ENCODE data around the gene ZBTB7A.

The ZBTB7A gene

DNA sequence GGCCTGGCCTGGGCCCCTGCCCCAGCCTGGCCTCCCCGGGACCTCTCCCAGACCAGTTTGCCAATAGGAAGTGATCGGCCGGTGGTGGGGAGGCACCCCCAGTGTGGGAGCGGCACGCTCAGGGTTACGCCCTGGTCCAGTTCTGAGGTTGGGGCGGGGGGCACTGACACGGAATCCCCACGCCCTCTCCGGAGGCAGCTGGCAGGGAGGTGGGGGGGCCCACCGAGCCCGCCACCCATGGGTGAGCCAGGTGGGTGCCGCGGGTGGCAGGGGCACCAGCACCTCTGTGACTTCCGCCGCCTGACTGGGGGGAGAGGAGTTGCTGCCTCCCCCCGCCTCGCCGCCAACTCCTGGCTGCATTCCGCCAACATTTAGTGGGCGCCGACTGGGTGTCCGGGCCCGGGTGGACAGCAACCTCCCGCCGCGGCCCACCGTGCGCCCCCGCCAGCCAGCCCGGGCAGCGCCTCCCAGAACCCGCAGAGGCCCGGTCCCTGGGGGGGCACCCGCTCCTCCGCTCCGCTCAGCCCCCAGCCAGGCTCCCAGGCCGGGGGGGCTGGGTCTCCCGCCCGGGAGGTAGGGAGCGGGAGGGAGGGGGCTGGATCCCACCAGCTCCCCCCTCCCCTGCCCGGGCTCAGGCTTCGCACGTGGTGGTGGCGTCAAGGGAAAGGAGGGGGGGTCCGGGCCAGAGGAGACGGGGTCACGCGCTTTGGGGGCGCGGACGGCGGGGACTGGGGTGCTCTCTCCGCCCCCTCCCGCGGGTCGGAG, 2.0 kb downstream of the ZBTB7A start:
- Mint-ChIP-seq H3K4me3 (peak overlapping the region; percentile 84 to 86), H3K27me3 (no peaks in the 10 kb centered on the region), H3K4me1 (peaks cover 58% of the 10 kb centered on the region), H3K27ac (peak overlapping the region; percentile 88 to 90), H3K9me3 (no peaks in the 10 kb centered on the region)
- DNase-seq (peak in 1 of 2 donors; percentile 57), ATAC-seq (peak; percentile 1)

DNA sequence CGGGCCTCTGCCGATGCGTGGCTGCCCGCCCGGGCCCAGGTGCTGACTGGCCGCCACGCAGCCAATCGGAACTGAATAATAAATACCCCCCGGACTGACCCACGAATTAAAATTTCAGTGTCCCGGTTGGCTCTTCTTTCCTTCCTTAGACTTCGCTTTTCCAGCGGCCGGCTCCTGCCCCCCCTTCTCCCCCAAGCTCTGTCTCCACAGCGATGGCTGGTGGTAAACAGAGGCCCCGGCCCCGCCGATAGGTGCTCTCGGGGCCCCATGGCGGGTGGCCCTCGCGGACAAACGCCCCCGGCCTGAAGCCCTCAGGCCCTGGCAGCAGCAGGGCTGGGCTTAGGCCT, 2.6 kb downstream of the ZBTB7A start:
- Mint-ChIP-seq H3K9me3 (no peaks in the 10 kb centered on the region), H3K4me1 (peaks cover 58% of the 10 kb centered on the region), H3K4me3 (peak overlapping the region; percentile 84 to 86), H3K27ac (peak overlapping the region; percentile 88 to 90), H3K27me3 (no peaks in the 10 kb centered on the region)
- DNase-seq (no peak), ATAC-seq (no peak)

GRCh38 chr19:4063369-4064148, 3.1 kb downstream of the ZBTB7A start:
- DNase-seq (no peak), ATAC-seq (no peak)
- peak overlapping the region; percentile 84 to 86 for H3K4me3 Mint-ChIP-seq
- H3K27ac Mint-ChIP-seq: peak overlapping the region; percentile 88 to 90
- H3K27me3 Mint-ChIP-seq: no peaks in the 10 kb centered on the region
- no peaks in the 10 kb centered on the region for H3K9me3 Mint-ChIP-seq
- peaks cover 58% of the 10 kb centered on the region for H3K4me1 Mint-ChIP-seq

GRCh38 chr19:4062419-4063368, 4.0 kb downstream of the ZBTB7A start:
- ATAC-seq (no peak), DNase-seq (no peak)
- Mint-ChIP-seq H3K4me3 (peak overlapping the region; percentile 84 to 86), H3K9me3 (no peaks in the 10 kb centered on the region), H3K4me1 (peaks cover 60% of the 10 kb centered on the region), H3K27me3 (no peaks in the 10 kb centered on the region), H3K27ac (peak overlapping the region in 1 of 2 donors; percentile 94)

GRCh38 chr19:4061683-4062418, 4.8 kb downstream of the ZBTB7A start:
- no peaks in the 10 kb centered on the region for H3K27me3 Mint-ChIP-seq

DNA sequence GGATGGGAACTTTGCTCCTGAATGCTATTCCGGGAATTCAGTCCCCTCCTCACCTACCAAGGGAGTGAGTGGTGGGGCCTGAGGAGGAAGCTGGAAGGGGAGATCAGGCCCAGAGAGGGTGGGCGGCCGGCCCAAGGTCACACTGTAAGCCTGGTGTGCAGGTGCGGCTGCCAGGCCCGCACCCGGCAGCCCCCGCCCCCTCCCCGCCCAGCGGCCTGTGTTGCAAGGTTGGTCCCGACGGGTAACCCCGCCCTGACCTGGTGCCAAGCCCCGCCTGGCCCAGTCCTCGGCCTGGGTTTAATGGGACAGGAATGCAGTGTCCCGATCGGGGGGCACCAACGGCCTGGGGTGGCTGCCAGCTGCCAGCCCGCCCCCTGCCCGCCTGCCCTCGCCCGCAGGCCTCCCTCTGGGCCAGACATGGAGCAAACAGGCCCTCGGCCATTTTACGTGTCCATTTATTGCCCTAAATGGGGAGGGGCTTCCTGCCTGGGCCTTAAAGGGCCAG, 5.5 kb downstream of the ZBTB7A start:
- Mint-ChIP-seq H3K4me1 (peaks cover 69% of the 10 kb centered on the region), H3K27me3 (no peaks in the 10 kb centered on the region), H3K27ac (peak overlapping the region in 1 of 2 donors; percentile 12), H3K9me3 (no peaks in the 10 kb centered on the region), H3K4me3 (peak overlapping the region; percentile 19 to 49)
- no peak for ATAC-seq
- no peak for DNase-seq

More at GRCh38 chr19:4061683-4062418, 4.8 kb downstream of the ZBTB7A start:
- peak overlapping the region; percentile 32 to 86 for H3K4me3 Mint-ChIP-seq
- no peaks in the 10 kb centered on the region for H3K9me3 Mint-ChIP-seq
- ATAC-seq: no peak
- peak overlapping the region in 1 of 2 donors; percentile 94 for H3K27ac Mint-ChIP-seq
- DNase-seq: no peak
- H3K4me1 Mint-ChIP-seq: peaks cover 68% of the 10 kb centered on the region

DNA sequence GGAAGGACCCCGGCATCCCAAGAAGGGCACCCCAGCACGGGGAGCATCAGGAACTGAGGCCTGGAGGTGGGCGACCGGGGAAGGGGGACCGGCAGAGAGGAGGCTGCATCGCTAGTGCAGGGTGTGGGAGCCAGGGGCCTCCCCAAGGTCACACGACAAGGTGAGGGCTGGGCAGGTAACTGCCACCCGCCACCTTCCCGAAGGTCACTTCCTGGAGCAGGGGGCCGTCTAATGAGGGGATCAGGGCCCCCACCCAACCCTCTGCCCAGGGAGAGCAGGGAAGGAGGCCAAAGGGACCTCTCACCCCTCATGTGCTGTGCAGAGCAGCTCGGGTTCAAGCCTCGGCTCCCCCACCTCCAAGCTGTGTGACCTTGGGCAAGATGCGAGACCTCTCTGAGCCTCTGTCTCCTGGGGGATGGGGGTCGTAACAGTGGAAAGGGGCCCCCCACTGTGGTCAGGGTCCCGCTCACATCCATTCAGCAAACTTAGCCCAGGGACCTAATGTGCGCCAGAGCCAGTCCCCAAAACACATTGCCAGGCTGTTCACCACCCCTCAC, 6.0 kb downstream of the ZBTB7A start:
- peak overlapping the region; percentile 81 to 95 for H3K27ac Mint-ChIP-seq
- peaks cover 75% of the 10 kb centered on the region for H3K4me1 Mint-ChIP-seq
- H3K27me3 Mint-ChIP-seq: no peaks in the 10 kb centered on the region
- peak overlapping the region; percentile 71 to 72 for H3K4me3 Mint-ChIP-seq
- DNase-seq (no peak), ATAC-seq (no peak)
- no peaks in the 10 kb centered on the region for H3K9me3 Mint-ChIP-seq

GRCh38 chr19:4059891-4060620, 6.6 kb downstream of the ZBTB7A start:
- DNase-seq (peak in 1 of 2 donors; percentile 55), ATAC-seq (peak; percentile 49)
- H3K9me3 Mint-ChIP-seq: no peaks in the 10 kb centered on the region
- H3K27me3 Mint-ChIP-seq: no peaks in the 10 kb centered on the region
- peak overlapping the region; percentile 81 to 95 for H3K27ac Mint-ChIP-seq
- H3K4me3 Mint-ChIP-seq: peak overlapping the region; percentile 71 to 72
- peaks cover 81% of the 10 kb centered on the region for H3K4me1 Mint-ChIP-seq

DNA sequence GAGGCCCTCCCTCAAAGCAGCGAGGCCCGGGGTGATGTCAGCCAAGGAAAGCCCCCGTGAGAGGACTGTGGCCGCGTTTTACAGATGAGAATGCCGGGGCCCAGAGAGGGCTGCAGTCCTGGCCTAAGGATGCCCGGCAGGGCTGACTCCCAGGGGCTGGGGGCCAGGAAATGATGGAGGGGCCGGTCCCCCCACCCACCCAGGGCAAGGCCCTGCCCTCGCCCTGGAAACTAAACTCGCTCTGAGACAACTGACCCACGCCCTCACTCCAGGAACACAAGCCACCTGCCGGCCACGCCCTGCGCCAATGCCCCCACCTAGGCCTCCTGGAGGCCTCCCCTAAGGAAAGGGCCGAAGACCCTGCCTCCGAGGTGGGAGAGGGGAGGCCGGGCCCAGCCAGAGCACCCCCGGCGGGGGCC, 7.2 kb downstream of the ZBTB7A start:
- Mint-ChIP-seq H3K4me1 (peaks cover 81% of the 10 kb centered on the region), H3K4me3 (peak overlapping the region; percentile 57 to 71), H3K9me3 (no peaks in the 10 kb centered on the region), H3K27me3 (no peaks in the 10 kb centered on the region), H3K27ac (peak overlapping the region; percentile 94 to 95)
- ATAC-seq (peak; percentile 3), DNase-seq (no peak)

DNA sequence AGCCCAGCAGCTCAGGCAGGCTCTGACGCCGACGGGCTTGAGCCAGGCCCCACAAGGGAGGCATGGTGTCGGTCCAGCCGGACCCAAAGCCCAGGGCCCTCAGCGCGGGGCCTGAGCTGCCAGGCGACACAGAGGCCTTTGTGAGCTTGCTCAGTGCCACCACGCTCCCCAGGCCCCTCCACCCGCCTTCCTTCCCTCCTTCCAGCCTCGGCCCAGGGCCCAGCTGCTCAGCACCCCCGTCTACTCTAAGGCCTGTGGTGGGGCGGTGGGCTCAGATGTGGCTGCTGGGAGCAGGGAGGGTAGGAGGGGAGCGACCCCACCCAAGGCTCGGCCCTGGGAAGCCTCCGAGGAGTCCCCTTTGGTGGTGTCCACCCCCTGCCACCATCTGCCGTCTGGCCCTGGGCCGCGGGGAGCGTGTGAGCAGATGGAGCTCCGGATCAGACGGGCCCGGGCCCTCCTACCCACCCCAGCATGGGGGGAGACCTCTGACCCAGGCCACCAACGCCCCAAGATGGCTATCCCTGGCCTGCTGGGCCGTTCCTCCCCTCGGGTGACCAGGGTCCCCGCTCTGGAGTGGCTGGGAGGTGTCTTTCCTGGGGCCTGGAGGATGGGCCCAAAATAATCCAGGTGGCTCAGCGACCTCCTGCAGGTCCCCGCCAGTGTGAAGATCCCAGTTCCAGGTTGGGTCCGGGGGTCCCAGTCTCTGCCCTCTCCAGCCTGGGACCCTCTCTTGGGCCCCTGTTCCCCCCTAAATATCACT, 7.8 kb downstream of the ZBTB7A start:
- no peaks in the 10 kb centered on the region for H3K9me3 Mint-ChIP-seq
- peak overlapping the region; percentile 57 to 71 for H3K4me3 Mint-ChIP-seq
- H3K27ac Mint-ChIP-seq: peak overlapping the region; percentile 94 to 95
- H3K4me1 Mint-ChIP-seq: peaks cover 80% of the 10 kb centered on the region
- ATAC-seq (peak; percentile 15), DNase-seq (no peak)
- H3K27me3 Mint-ChIP-seq: no peaks in the 10 kb centered on the region

GRCh38 chr19:4057931-4058692, 8.6 kb downstream of the ZBTB7A start:
- peaks cover 80% of the 10 kb centered on the region for H3K4me1 Mint-ChIP-seq
- ATAC-seq (peak; percentile 49), DNase-seq (peak in 1 of 2 donors; percentile 38)
- H3K9me3 Mint-ChIP-seq: no peaks in the 10 kb centered on the region
- peak overlapping the region; percentile 59 to 88 for H3K27ac Mint-ChIP-seq
- H3K27me3 Mint-ChIP-seq: no peaks in the 10 kb centered on the region
- peak overlapping the region; percentile 12 to 71 for H3K4me3 Mint-ChIP-seq

- Mint-ChIP-seq H3K4me3 (no peak overlapping the region), H3K4me1 (peaks cover 79% of the 10 kb centered on the region), H3K27ac (no peak overlapping the region), H3K9me3 (no peaks in the 10 kb centered on the region), H3K27me3 (no peaks in the 10 kb centered on the region)
- ATAC-seq (no peak), DNase-seq (no peak)
These were observed 11.5 kb downstream of the ZBTB7A start for GRCh38 chr19:4055209-4055552.
